BLaER1 (cell line): ENCODE measurements around the gene YLPM1.

Source experiments
- H3K27ac ChIP-seq: shearing (Covaris generic); formaldehyde crosslinking; 2 replicates; pipeline ENCODE4 v1.8.1; 2022
- H3K27me3 ChIP-seq: shearing (Covaris generic); formaldehyde crosslinking; 2 replicates; pipeline ENCODE4 v1.8.1; 2022
- H3K36me3 ChIP-seq: shearing (Covaris generic); formaldehyde crosslinking; 2 replicates; pipeline ENCODE4 v1.8.1; 2022
- H3K4me1 ChIP-seq: shearing (Covaris generic); formaldehyde crosslinking; 2 replicates; pipeline ENCODE4 v1.8.1; 2022
- H3K4me2 ChIP-seq: shearing (Covaris generic); formaldehyde crosslinking; 2 replicates; pipeline ENCODE4 v1.8.1; 2022
- H3K4me3 ChIP-seq: shearing (Covaris generic); formaldehyde crosslinking; 2 replicates; pipeline ENCODE4 v1.8.1; 2022
- H3K9ac ChIP-seq: shearing (Covaris generic); formaldehyde crosslinking; 2 replicates; pipeline ENCODE4 v1.8.1; 2022
- H3K9me3 ChIP-seq: shearing (Covaris generic); formaldehyde crosslinking; 2 replicates; pipeline ENCODE4 v1.8.1; 2022
- H4K20me1 ChIP-seq: shearing (Covaris generic); formaldehyde crosslinking; 2 replicates; pipeline ENCODE4 v1.8.1; 2022
- Cebpa-rat ChIP-seq: shearing (Covaris generic); IDR thresholded peaks from 2 replicates; pipeline ENCODE4 v1.8.1; 2022

The YLPM1 gene

DNA sequence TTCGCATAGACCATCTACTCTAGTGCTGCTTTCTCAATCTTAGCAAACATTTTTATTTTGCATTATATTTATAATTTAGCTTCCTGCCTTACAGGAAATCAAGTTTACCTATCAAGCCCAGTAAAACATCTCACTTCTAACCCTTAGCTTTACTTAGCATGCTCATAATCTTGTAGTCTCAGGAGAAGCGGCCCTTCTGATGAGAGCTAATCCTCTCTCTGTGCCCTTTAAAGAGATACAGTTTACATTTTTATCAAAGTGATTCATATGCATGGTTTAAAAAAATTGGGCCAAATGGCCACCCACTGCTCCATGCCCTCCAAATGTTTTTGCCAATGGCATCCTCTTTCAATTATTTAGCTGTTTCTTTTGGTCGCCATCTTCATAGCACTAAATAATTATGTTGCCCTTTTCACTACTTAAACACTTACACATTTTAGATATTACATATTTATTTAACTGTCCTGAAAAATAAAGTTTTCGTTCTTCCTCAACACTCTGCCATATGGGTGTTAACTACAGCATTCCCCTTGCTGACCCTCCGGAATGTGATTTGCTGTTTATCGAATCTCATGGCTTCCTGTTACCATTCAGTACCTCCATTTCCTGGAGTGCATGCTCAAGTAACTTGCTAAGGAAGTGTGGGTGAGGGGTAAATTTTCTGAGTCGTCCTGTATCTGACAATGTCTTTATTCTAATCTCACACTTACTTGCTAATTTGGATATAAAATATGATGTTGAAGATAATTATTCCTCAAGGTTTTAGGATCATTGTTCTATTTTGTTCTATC, 29.3 kb downstream of the YLPM1 start:
- no peak for TF ChIP-seq Cebpa-rat
- Histone ChIP-seq H3K9me3 (peaks cover 29% of the 10 kb centered on the region), H3K27me3 (no peaks in the 10 kb centered on the region), H3K27ac (peak overlapping the region; percentile 33), H4K20me1 (peaks cover 33% of the 10 kb centered on the region; the same call in 1 of the 2 replicates), H3K4me1 (peaks cover 24% of the 10 kb centered on the region), H3K4me2 (peak overlapping the region; percentile 74), H3K4me3 (no peak overlapping the region), H3K9ac (no peak overlapping the region), H3K36me3 (peaks cover 75% of the 10 kb centered on the region)

DNA sequence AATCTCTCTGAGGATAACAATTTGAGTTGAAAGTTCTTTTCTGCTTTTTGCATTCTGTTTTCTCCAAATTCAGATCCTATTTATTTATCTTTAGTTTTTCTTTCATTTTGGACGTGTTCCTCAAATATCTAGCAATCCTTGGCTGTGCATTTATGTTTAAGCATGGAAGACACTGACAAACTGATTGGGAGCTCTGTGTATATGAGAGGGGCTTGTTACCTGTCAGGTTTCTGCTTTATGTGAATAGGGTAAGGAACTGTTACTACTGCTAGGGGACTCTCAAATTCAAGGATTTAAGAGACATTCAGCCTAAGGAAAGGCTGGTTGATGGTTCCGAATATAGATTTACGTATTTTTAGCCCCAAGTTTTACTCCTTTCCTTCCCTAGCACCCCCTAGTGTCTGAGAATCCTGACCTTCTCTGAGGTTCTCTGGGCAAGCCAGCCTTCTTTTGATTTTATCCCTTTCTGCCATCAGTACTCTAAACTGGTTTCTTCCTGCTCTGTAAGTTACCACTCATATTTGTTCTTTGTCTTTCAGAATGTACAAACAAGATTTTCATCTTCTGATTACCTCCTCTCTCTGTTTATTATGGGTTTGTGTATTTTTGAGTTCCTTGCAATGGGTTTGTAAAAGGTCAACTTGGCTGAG, 30.5 kb downstream of the YLPM1 start:
- peaks cover 25% of the 10 kb centered on the region for H3K9me3 ChIP-seq
- H3K9ac ChIP-seq = peak overlapping the region; percentile 25; the same call in 1 of the 2 replicates
- no peak for TF ChIP-seq Cebpa-rat
- H3K4me1 ChIP-seq = peaks cover 24% of the 10 kb centered on the region
- peak overlapping the region; percentile 74 for H3K4me2 ChIP-seq
- H3K27me3 ChIP-seq = no peaks in the 10 kb centered on the region
- peaks cover 75% of the 10 kb centered on the region for H3K36me3 ChIP-seq
- H3K4me3 ChIP-seq = no peak overlapping the region
- H3K27ac ChIP-seq = peak overlapping the region; percentile 33; the same call in 1 of the 2 replicates
- H4K20me1 ChIP-seq = peaks cover 42% of the 10 kb centered on the region

DNA sequence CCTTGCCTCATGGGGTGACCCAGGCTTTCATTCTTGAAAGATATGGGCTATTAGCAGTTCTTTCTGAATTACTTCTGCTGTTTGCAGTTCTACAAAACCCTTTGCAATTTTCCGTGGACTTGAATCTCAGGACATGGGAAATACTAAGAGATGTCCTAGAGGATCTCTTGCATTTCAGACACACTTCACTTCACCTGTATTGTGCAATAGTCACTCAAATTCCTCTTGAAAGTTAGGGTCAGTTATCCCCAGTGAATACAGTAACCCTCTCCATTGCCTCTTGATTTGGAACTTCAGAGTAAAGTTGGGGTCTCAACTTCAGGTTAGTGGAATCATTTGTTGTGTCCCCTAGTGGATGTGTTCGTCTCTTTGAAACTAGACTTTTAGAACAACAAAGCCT, 31.8 kb downstream of the YLPM1 start:
- no peak; the same call in 1 of the 2 replicates for TF ChIP-seq Cebpa-rat
- Histone ChIP-seq H3K36me3 (peaks cover 75% of the 10 kb centered on the region), H4K20me1 (peaks cover 55% of the 10 kb centered on the region), H3K4me1 (peaks cover 24% of the 10 kb centered on the region), H3K27ac (no peak overlapping the region), H3K9me3 (peaks cover 12% of the 10 kb centered on the region), H3K9ac (no peak overlapping the region), H3K4me2 (no peak overlapping the region), H3K27me3 (no peaks in the 10 kb centered on the region), H3K4me3 (no peak overlapping the region)

DNA sequence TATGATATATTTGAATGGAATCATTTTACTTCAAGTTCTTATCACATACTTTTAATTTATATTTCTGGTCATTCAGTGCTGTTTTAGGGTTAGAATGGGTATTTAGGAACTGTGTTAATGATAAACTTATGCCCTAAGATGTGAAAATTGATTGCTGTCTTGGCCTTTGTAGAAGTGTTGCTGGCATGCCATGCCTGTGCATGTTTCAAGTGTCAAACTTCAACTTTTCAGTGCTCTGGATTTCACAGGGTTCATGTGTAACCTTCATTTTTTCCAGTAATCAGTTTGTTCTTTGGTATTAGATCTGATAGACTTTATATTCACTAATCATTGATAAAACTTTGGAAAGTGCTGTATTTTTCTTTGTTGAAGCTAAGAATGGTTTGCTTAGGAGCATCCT, 36.6 kb downstream of the YLPM1 start:
- peaks cover 63% of the 10 kb centered on the region for H4K20me1 ChIP-seq
- no peaks in the 10 kb centered on the region for H3K27me3 ChIP-seq
- H3K9ac ChIP-seq = no peak overlapping the region
- no peak overlapping the region for H3K4me3 ChIP-seq
- H3K27ac ChIP-seq = no peak overlapping the region
- H3K36me3 ChIP-seq = peaks cover 91% of the 10 kb centered on the region
- no peaks in the 10 kb centered on the region for H3K9me3 ChIP-seq
- no peak overlapping the region for H3K4me2 ChIP-seq
- no peak for TF ChIP-seq Cebpa-rat
- H3K4me1 ChIP-seq = no peaks in the 10 kb centered on the region

DNA sequence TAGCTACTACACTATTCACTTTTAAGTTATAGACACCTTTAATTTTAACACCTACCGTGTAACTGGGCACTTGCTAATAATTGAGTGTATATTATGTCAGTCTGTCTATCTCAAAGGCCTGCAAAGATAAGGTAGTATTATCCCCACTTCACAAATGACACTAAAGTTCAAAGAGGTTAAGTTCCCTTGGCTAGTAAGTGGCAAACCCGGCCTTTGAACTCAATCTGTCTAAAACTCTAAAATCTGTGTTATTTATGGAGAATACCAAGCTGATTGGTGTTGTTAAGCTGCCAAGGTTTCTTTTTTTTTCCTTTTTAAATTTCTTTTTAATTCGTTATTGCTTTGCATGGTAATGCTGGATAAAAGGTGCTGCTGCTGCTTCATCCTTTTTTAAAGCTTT, 37.7 kb downstream of the YLPM1 start:
- Histone ChIP-seq H3K9ac (no peak overlapping the region), H3K4me2 (no peak overlapping the region), H3K27me3 (no peaks in the 10 kb centered on the region), H4K20me1 (peaks cover 62% of the 10 kb centered on the region), H3K27ac (no peak overlapping the region), H3K4me3 (no peak overlapping the region), H3K4me1 (no peaks in the 10 kb centered on the region), H3K36me3 (peaks cover 90% of the 10 kb centered on the region), H3K9me3 (no peaks in the 10 kb centered on the region)
- TF ChIP-seq Cebpa-rat = no peak

DNA sequence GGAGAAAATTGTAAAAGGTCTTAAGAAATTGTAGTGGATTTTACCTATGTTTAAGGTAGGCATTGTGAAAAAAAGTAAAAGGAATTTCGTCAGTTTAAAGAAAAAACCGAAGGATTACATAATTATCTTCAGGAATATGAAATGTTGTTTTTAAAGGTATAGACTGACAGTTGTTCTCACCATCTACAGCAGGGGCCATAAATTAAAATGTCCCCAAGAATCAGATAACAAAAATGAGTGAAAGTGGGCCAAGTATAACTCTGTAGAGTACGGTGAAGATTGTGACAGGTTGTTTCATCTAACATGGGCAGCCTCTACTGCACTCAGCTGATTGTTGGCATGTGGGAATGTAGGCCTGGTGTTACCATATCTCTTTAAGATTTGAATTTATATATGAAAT, 38.3 kb downstream of the YLPM1 start:
- no peaks in the 10 kb centered on the region for H3K9me3 ChIP-seq
- no peak overlapping the region for H3K27ac ChIP-seq
- no peak for TF ChIP-seq Cebpa-rat
- H3K9ac ChIP-seq = no peak overlapping the region
- H3K27me3 ChIP-seq = no peaks in the 10 kb centered on the region
- no peak overlapping the region for H3K4me3 ChIP-seq
- no peak overlapping the region for H3K4me2 ChIP-seq
- H3K36me3 ChIP-seq = peaks cover 90% of the 10 kb centered on the region
- H3K4me1 ChIP-seq = no peaks in the 10 kb centered on the region
- H4K20me1 ChIP-seq = peaks cover 56% of the 10 kb centered on the region

DNA sequence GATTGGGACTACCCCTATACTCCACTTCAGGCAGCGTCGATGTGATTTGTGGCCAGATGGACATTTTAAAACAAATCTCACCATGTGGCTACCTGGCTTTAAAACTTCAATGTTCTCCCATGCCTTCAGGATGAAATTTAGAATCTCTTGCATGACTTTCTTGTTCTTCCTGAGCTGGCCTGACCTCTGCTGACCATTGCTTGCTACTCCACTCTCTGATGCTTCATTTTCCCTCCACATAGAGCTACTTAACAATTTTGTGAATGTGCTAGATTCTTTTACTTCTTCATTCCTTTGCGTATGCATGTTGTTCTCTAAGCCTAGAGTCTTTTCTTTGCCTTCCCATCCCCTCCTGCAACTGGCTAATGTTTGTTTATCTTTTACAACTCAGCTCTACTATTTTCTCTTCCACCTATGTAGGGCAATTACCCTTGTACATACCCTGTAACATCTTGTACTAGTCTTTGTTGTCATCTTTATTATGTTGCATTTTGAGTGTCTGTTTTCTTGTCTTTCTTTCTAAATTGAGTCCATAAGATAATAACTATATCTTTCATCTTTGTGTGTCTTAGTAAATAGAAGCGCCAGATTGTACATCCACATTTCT, 41.2 kb downstream of the YLPM1 start:
- H3K36me3 ChIP-seq = peaks cover 88% of the 10 kb centered on the region
- H3K4me3 ChIP-seq = no peak overlapping the region
- H4K20me1 ChIP-seq = peaks cover 34% of the 10 kb centered on the region
- TF ChIP-seq Cebpa-rat = no peak
- no peaks in the 10 kb centered on the region for H3K4me1 ChIP-seq
- H3K27ac ChIP-seq = no peak overlapping the region
- no peaks in the 10 kb centered on the region for H3K27me3 ChIP-seq
- H3K9me3 ChIP-seq = no peaks in the 10 kb centered on the region
- no peak overlapping the region for H3K4me2 ChIP-seq
- H3K9ac ChIP-seq = no peak overlapping the region

DNA sequence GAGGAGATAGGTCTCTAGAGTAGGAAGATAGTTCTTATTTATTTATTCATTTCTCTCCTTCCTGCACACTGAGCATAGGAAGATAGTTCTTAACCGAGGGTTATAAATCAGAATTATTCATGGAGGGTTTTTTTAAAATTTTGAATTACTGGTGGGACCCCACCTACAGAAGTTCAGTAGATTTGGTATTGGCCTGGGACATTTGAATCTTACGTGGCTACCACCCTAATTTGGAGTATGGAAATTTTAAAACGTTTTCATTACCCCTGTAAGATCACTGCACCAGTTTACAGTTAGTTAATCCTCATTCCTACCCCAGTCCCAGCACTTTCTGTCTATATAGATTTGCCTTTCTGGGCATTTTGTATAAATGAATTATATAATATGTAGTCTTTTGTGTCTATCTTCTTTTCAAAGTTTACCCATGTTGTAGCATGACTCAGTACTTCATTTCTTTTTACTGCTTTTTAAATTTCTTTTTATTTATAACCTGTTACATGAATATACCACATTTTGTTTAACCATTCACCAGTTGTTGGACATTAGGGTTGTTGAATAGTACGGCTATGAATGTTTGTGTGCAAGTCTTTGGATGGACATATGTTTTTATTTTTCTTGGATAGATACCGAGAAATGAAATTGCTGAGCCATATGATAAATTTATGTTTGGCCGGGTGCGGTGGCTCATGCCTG, 44.9 kb downstream of the YLPM1 start:
- H3K4me3 ChIP-seq = no peak overlapping the region
- no peaks in the 10 kb centered on the region for H3K4me1 ChIP-seq
- no peaks in the 10 kb centered on the region; the same call in 1 of the 2 replicates for H4K20me1 ChIP-seq
- H3K36me3 ChIP-seq = peaks cover 92% of the 10 kb centered on the region
- no peak overlapping the region for H3K4me2 ChIP-seq
- no peak overlapping the region for H3K9ac ChIP-seq
- H3K9me3 ChIP-seq = no peaks in the 10 kb centered on the region
- no peak for TF ChIP-seq Cebpa-rat
- no peaks in the 10 kb centered on the region for H3K27me3 ChIP-seq
- no peak overlapping the region for H3K27ac ChIP-seq

DNA sequence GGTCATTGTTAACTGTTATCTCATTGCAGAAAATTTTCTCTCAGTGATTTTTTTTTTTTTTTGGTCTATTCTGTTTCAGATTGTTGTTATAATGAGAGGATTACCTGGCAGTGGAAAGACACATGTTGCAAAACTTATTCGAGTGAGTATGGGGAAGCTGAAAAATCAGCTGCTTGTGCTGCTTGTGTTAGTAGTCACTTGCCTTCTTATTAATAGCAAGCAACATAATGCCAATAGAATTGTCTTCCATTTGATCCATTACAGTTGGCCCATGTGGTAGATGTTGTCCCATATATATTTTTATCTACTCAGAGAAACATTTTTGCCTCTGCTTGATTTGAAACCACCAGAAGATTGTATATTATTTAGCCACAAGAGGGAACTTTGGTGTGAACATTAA, 53.0 kb downstream of the YLPM1 start:
- Histone ChIP-seq H4K20me1 (peaks cover 17% of the 10 kb centered on the region), H3K9me3 (no peaks in the 10 kb centered on the region), H3K4me3 (no peak overlapping the region), H3K27ac (no peak overlapping the region), H3K9ac (no peak overlapping the region), H3K36me3 (peaks cover 98% of the 10 kb centered on the region), H3K27me3 (no peaks in the 10 kb centered on the region), H3K4me2 (no peak overlapping the region), H3K4me1 (no peaks in the 10 kb centered on the region)
- TF ChIP-seq Cebpa-rat = no peak
